Erythroblast (primary cell): Measurements from ENCODE around the gene IGSF9B.

Experiments
- DNase-seq, 2 experiments: peaks; one replicate each; lab custom pipeline; 2025; lab: John Stamatoyannopoulos, UW
- GATA1 ChIP-seq: IDR thresholded peaks from 2 replicates; pipeline ENCODE4 v1.6.1; 2011; ENCODE audit warnings: low read depth, mild to moderate bottlenecking, control low read depth, low read length, moderate library complexity
- POLR2A ChIP-seq: IDR thresholded peaks from 2 replicates; pipeline ENCODE4 v1.6.1; 2011; ENCODE audit warnings: mild to moderate bottlenecking, low read length

Gene IGSF9B

DNA sequence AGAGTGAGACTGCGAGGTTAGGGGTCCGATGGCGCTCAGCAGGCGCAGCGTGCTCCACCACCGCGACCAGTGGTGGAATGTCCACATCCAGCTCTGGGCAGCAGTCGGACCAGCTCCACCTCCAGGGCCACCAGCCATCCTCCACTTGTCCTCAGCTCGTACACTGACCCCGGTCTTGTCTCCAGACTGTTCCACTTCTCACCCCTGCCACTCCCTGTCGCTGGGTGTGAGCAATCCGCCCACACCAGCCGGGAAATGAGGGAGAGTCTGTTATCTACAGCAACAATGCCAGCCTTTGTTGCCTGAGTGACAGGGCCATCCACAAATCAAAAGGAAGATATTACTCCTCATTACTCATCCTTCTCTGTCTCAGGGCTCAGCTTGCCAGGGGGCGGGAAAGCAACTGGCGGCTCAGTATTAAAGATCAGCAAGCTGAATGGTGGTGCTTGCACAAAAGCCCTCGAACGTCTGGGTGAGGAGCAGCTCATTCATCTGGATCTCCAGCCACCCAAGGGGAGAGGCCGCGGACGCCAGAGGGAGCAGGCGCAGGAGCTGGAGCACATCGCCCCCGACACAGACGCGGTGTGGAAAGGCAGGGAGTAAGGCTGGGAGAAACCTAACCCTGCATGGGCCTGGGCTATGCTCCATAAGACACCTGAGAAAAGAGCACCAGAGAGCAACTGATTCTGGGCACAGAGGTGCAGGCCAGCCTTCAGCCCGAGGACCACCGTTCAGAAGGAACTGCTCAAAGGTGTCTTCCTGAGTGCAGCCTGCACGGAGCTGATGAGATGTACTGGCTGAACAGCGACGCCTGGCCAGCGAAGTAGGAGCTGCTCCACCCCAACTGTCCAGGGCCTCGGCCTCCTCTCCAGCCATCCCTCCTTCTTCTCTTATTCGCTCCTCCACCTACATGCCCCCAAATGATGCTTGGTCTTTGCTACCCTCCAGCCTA, 21.9 kb downstream of the IGSF9B start:
- peak; percentile 25 to 27 for DNase-seq
- TF ChIP-seq GATA1 (no peak), POLR2A (no peak)

- no peak for DNase-seq
- TF ChIP-seq GATA1 (no peak), POLR2A (no peak)
Observed at GRCh38 chr11:133934096-133934495, 22.7 kb downstream of the IGSF9B start.

- DNase-seq = no peak
- TF ChIP-seq POLR2A (no peak), GATA1 (no peak)
Observed at GRCh38 chr11:133931449-133932060, 25.2 kb downstream of the IGSF9B start.

GRCh38 chr11:133930767-133931448, 25.9 kb downstream of the IGSF9B start:
- DNase-seq = no peak
- TF ChIP-seq GATA1 (no peak), POLR2A (no peak)

- TF ChIP-seq GATA1 (no peak), POLR2A (no peak)
- DNase-seq = no peak
Observed at GRCh38 chr11:133930053-133930766, 26.6 kb downstream of the IGSF9B start.

- no peak for DNase-seq
- TF ChIP-seq GATA1 = no peak
- TF ChIP-seq POLR2A = no peak
Observed at GRCh38 chr11:133929401-133930052, 27.2 kb downstream of the IGSF9B start.

DNA sequence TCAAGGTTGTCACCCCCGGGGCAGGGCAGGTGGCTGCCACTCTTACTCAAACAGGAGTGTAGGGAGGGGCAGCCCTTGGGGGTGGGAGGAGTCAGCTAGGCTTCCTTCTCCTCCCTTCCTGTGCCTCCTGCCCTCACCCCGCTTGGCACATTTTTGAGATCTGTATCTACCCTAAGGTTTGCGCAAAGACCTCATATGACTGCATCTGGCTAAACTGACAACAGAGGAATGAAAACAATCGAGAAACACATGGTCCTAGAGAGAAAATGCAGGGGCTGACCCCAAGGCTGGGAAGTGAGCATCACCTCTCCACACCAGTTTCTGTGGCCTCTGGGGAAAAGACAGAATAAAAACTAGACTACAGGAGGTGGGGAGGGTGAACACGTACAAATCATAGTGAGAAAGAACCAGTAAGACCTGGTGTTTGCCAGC, 28.1 kb downstream of the IGSF9B start:
- no peak for TF ChIP-seq POLR2A
- no peak for TF ChIP-seq GATA1
- no peak for DNase-seq

GRCh38 chr11:133927690-133928627, 28.8 kb downstream of the IGSF9B start:
- TF ChIP-seq POLR2A (no peak), GATA1 (no peak)
- DNase-seq = peak; percentile 5 to 21

DNA sequence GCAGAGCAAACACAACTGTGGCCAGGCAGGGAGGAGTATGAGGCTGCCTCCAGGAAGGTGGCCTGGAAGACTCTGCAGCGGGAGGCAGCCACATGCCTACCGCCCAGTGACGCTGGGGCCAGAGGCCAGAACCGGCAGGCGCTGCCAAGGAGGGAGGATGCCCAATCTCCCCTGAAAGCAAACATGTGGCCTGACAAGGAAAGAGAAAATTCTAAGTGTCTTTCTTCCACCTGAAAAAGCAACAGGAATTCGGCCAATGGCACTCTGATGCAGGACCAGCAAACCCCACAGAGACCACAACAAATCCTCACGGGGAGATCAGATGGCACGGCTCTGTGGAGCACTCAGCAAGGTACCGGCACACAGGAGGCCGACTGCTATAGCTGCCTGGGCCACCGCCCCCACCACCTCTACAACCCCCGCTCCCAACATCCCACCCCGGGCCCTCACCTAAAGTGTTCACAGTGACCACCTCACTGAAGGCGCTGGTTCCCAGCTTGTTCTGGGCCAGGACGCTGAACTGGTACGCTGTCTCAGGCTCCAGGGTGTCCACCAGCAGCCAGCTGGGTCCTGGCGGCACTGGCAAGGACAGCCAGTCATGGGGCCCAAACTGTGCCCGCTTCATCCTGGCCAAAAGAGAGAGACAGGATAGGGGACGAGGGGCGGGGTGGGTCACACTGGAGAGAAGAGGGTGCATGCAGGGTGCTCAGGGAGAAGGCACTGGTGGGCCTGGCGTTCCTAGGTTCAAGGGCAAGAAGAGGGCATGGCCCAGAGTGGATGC, 30.1 kb downstream of the IGSF9B start:
- TF ChIP-seq GATA1 = no peak
- TF ChIP-seq POLR2A = no peak
- DNase-seq = no peak

DNA sequence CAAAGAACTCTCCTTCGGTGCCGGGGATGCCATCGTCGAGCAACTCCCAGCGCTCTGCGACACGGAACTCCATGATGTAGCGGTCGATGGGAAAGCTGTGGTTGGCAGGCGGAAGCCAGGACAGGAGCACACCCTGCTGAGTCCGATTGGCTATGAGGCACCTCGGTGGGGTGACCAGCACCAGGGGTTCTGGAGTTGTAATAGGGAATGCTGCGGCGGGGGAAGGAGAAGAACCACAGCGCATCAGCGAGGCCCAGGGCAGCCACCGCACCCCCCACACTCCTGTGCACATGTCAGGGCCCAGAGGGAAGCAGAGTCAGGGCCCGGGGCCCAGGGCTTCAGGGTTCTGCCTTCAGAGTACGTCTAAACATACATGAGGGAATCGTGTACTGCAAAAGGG, 31.0 kb downstream of the IGSF9B start:
- TF ChIP-seq GATA1 (no peak), POLR2A (no peak)
- no peak for DNase-seq

GRCh38 chr11:133924661-133925060, 32.1 kb downstream of the IGSF9B start:
- TF ChIP-seq GATA1 (no peak), POLR2A (no peak)
- DNase-seq = no peak
